GM19463 (cell line): Measurements from ENCODE around the gene BIK.
"Not testable (repeated sequence)": the region's sequence is repeated elsewhere in the genome, so short reads cannot be mapped to it uniquely, and the experiment has no call there.

Experiments used
- ATAC-seq: cut with Tn5 transposase; IDR thresholded peaks from one replicate; pipeline ENCODE4 v1.9.1; 2021; ENCODE audit warnings: mild to moderate bottlenecking, moderate library complexity; ENCODE audit not compliant: unreplicated experiment

The BIK gene

GRCh38 chr22:43104056-43104625, 6.4 kb upstream of the BIK start:
- ATAC-seq = not testable (repeated sequence)

- ATAC-seq = not testable (repeated sequence)
These were observed 5.6 kb upstream of the BIK start for GRCh38 chr22:43104950-43105349.

- ATAC-seq = no peak
These were observed 4.2 kb upstream of the BIK start for GRCh38 chr22:43106302-43106701.

GRCh38 chr22:43109511-43109910, 1.0 kb upstream of the BIK start:
- ATAC-seq = no peak

GRCh38 chr22:43109921-43110443, 568 bp upstream of the BIK start:
- ATAC-seq = no peak

- peak; percentile 41 for ATAC-seq
These were observed 525 bp downstream of the BIK start for GRCh38 chr22:43110927-43111623.

GRCh38 chr22:43113526-43114251, 3.1 kb downstream of the BIK start:
- no peak for ATAC-seq

- ATAC-seq = no peak
These were observed 4.4 kb downstream of the BIK start for GRCh38 chr22:43114958-43115357.

- no peak for ATAC-seq
These were observed 6.4 kb downstream of the BIK start for GRCh38 chr22:43116932-43117331.

- ATAC-seq = no peak
These were observed 7.7 kb downstream of the BIK start for GRCh38 chr22:43118024-43118849.

- peak; percentile 69 for ATAC-seq
These were observed 8.5 kb downstream of the BIK start for GRCh38 chr22:43118953-43119458.

- ATAC-seq = no peak
These were observed 16.1 kb downstream of the BIK start for GRCh38 chr22:43126501-43127165.

GRCh38 chr22:43127166-43127908, 16.8 kb downstream of the BIK start:
- no peak for ATAC-seq

- ATAC-seq = no peak
These were observed 17.6 kb downstream of the BIK start for GRCh38 chr22:43128116-43128515.

- no peak for ATAC-seq
These were observed 18.4 kb downstream of the BIK start for GRCh38 chr22:43128928-43129424.

GRCh38 chr22:43129426-43130425, 19.2 kb downstream of the BIK start:
- no peak for ATAC-seq

- no peak for ATAC-seq
These were observed 21.4 kb downstream of the BIK start for GRCh38 chr22:43131773-43132501.
